D721Med (cell line): ENCODE data around the gene HTR3E.

Experiments used
- DNase-seq: peaks from one replicate; pipeline ENCODE4 v3.0.0; 2011; ENCODE audit warnings: low spot score; ENCODE audit not compliant: insufficient read length
- FAIRE-seq: peaks from 2 replicates; lab custom pipeline; 2011; peaks lifted over from hg19 to GRCh38; lab: Jason Lieb, UNC
- TF ChIP-seq, protein P1 (sequence below): IDR thresholded peaks from 2 replicates; pipeline ENCODE4 v1.5.1; 2012; ENCODE audit warnings: mild to moderate bottlenecking, control low read depth; ENCODE audit not compliant: insufficient read depth; ENCODE audit errors: missing control alignments

Gene HTR3E

DNA sequence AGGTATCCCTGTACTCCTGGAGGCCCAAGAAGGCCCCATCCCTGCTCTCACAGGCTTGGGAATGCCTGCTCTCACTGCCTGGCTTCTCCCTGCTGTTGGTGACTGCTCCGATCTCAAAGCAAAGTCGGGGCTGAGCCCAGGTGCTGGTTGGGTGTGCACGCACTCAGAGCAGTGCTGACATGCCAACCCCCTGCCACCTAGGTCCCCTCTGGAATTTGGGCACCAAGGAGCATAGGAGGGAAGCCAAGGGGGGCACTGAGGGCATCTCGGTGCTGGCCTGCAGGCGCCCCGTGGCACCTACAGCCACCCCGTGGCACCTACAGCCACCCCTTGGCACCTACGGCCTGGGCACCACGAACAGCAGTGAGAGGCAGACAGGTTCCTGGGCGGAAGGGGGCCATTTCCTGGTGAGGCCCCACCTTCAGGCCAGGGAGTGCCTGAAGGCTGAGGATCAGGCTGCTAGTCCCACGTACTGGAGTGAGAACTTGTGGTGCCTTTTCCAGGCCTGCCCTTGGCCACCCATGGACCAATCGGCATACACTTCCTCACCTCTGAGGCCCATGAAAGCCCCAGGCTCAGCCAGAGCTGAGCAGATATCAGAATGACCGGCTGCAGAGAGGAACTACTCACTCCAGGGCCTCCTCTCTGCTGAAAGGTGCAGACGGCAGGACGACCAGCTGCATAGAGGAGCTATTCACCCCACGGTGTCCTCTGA, 15.6 kb upstream of the HTR3E start:
- TF ChIP-seq, protein P1, sequence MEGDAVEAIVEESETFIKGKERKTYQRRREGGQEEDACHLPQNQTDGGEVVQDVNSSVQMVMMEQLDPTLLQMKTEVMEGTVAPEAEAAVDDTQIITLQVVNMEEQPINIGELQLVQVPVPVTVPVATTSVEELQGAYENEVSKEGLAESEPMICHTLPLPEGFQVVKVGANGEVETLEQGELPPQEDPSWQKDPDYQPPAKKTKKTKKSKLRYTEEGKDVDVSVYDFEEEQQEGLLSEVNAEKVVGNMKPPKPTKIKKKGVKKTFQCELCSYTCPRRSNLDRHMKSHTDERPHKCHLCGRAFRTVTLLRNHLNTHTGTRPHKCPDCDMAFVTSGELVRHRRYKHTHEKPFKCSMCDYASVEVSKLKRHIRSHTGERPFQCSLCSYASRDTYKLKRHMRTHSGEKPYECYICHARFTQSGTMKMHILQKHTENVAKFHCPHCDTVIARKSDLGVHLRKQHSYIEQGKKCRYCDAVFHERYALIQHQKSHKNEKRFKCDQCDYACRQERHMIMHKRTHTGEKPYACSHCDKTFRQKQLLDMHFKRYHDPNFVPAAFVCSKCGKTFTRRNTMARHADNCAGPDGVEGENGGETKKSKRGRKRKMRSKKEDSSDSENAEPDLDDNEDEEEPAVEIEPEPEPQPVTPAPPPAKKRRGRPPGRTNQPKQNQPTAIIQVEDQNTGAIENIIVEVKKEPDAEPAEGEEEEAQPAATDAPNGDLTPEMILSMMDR = no peak
- FAIRE-seq (no peak), DNase-seq (no peak)

DNA sequence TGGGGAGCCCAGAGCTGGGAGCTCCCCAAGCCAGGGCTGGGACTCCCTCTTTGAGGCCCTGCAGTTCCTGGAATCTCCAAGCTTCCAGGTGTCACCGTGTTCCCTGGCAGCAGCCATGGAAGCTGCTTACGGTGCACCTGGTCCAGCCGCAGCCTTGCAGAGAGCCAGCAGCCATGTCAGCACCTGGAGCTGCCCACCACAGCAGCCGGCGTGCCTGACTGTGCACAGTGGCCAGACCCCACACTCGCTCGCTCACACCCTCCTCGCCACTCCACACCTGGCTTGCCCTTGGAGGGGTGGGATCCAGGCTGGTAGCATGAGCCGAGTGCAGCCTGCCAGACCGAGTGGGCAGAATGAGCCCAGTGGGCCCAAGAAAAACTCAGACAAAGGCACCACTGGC, 14.8 kb upstream of the HTR3E start:
- no peak for DNase-seq
- FAIRE-seq = no peak
- TF ChIP-seq, protein P1 = no peak

DNA sequence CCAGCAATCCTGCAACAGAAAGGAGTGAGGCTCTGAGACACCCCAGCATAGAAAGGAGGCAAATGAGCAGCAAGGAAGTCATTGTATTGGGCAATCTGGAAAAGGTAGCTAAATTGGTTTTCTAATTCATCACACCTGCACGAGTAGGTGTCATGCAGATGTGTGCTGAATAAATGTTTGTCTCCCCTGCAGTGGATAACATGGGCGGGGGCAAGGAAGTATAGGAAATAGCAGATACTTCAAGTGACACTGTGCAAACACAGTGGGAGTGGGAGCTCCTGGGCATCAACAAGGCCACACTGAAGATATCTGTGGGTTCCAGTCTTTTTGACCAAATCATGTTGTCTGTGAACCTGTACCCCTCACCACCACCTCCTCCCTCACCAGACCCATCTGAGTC, 14.4 kb upstream of the HTR3E start:
- FAIRE-seq = no peak
- no peak for DNase-seq
- TF ChIP-seq, protein P1 = no peak

DNA sequence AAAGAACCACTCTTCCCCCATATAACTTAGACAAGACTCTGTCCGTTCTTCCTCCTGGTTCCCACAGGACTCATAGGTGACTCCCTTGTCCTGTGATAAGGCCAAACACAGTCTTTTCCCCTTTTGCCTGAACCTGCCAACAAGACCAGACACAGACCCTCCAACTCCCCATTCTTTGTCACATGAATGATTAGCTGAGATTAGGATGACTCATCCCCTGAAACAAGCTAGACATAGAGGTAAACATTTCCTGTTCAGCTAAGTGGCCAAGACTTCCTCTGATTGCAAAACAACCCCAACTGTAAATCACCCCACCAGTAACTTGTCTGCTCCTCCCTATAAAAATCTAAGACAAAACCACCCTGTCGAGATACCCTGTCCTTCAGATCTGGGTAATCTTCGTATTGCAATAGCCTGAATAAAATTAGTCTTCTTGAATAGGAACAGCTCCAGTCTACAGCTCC, 11.4 kb upstream of the HTR3E start:
- FAIRE-seq = no peak
- no peak for DNase-seq
- TF ChIP-seq, protein P1 = no peak

DNA sequence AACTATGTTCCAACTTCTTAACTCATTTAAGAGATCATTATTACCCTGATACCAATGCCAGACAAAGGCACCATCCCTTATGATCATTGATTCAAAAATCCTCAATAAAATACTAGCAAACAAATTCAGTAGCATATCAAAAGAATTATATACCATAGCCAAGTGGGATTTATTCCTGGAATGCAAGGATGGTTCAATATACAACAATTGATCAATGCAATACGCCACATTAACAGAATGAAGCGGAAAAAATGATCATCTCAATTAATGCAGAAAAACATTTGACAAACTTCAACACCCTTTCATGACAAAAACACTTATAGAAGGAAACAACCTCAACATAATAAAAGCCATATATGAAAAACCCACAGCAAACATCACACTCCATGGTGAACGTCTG, 4.7 kb upstream of the HTR3E start:
- FAIRE-seq (no peak), DNase-seq (no peak)
- TF ChIP-seq, protein P1 = no peak

DNA sequence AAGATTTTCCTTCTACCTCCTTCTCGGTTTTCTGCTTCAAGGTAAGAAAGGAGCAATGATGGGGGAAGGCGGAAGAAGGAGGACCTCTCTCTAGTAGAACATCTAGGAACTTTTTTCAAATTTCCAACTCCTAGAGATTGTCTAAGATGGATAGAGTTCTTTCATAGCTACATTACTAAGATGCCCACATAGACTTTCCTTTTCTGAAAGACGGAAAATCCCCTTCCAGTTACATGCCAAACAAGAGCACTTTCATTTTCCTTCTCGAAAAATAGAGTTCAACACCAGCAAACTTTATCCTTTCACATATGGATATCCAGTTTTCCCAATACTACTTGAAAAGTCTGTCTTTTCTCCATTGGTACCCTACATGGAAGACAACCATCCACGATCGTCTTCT, 692 bp downstream of the HTR3E start:
- DNase-seq (no peak), FAIRE-seq (no peak)
- TF ChIP-seq, protein P1 = no peak
